K562 (cell line): Measurements from ENCODE around the gene SLC25A51. TPM values are rescaled to one million over a fixed set of nuclear protein-coding genes. Genes with fewer than 3 reads are reported as not detected.

Source experiments
- BRD4 ChIP-seq: fragments of 200-600 bp; sonication (generic); IDR thresholded peaks from 2 replicates; pipeline ENCODE4 v1.6.1; 2017; ENCODE audit warnings: inconsistent platforms
- CBX5 ChIP-seq: IDR thresholded peaks from 2 replicates; pipeline ENCODE4 v1.6.1; 2014; ENCODE audit warnings: low read depth, borderline replicate concordance
- CCAR2 ChIP-seq: fragments of 200-400 bp; formaldehyde crosslinking; IDR thresholded peaks from 2 replicates; pipeline ENCODE4 v1.6.1; 2017; ENCODE audit warnings: mild to moderate bottlenecking, low read depth, low read length
- CEBPG ChIP-seq, 3 experiments: fragments of 200-800 bp in 1 of 3; sonication (Bioruptor generic) in 1 of 3; sonication (generic) in 1 of 3; formaldehyde crosslinking in 1 of 3; IDR thresholded peaks in 2 of 3; conservative IDR thresholded peaks in 1 of 3; 2 replicates each; pipeline versions ENCODE4 v1.6.1 to v1.8.0; 2016 to 2022; ENCODE audit warnings: missing compliant biosample characterization in 2 of 3, missing genetic modification characterization in 2 of 3, mild to moderate bottlenecking in 1 of 3, missing genetic modification reagents in 1 of 3
- DPF2 ChIP-seq: fragments of 450-650 bp; IDR thresholded peaks from 2 replicates; pipeline ENCODE4 v1.6.1; 2016
- FOXK2 ChIP-seq, 2 experiments: fragments of 450-650 bp; IDR thresholded peaks in 1 of 2; conservative IDR thresholded peaks in 1 of 2; 2 replicates each; pipeline ENCODE4 v1.6.1; 2016; ENCODE audit warnings: low read depth in 2 of 2, mild to moderate bottlenecking in 1 of 2
- IFI16 ChIP-seq: fragments of 250-450 bp; sonication (Bioruptor Pico); IDR thresholded peaks from 2 replicates; pipeline ENCODE4 v2.1.2; 2022; ENCODE audit warnings: mild to moderate bottlenecking, inconsistent platforms
- JUN ChIP-seq, 2 experiments: sonication (generic) in 1 of 2; formaldehyde crosslinking in 1 of 2; IDR thresholded peaks; 2 replicates each; pipeline versions ENCODE4 v1.6.1 to v1.8.0; 2012 to 2022; ENCODE audit warnings: borderline replicate concordance in 2 of 2, mild to moderate bottlenecking in 2 of 2, improper control_type of control experiment in 1 of 2, low read depth in 1 of 2, low read length in 1 of 2, missing genetic modification reagents in 1 of 2
- KDM4B ChIP-seq, 2 experiments: fragments of 450-650 bp in 1 of 2; sonication (generic) in 1 of 2; IDR thresholded peaks; 2 replicates each; pipeline ENCODE4 v1.6.1; 2016 to 2017; ENCODE audit warnings: borderline replicate concordance in 2 of 2, antibody characterized with exemption in 1 of 2, low read depth in 1 of 2, mild to moderate bottlenecking in 1 of 2
- MAFK ChIP-seq: IDR thresholded peaks from 2 replicates; pipeline ENCODE4 v1.6.1; 2011; ENCODE audit warnings: low read length, improper control_type of control experiment
- NCOA2 ChIP-seq, 2 experiments: fragments of 450-650 bp; IDR thresholded peaks; 2 replicates each; pipeline ENCODE4 v1.6.1; 2018; ENCODE audit warnings: mild to moderate bottlenecking in 2 of 2, moderate library complexity in 1 of 2; ENCODE audit not compliant: partially characterized antibody in 2 of 2
- NCOA4 ChIP-seq: fragments of 450-650 bp; IDR thresholded peaks from 2 replicates; pipeline ENCODE4 v1.6.1; 2018; ENCODE audit warnings: mild to moderate bottlenecking; ENCODE audit not compliant: partially characterized antibody
- PHF8 ChIP-seq: fragments of 200-600 bp; sonication (generic); IDR thresholded peaks from 2 replicates; pipeline ENCODE4 v1.6.1; 2012; ENCODE audit warnings: mixed run types, mild to moderate bottlenecking, inconsistent platforms, low read length, moderate library complexity, borderline replicate concordance
- POU5F1 ChIP-seq: fragments of 150-350 bp; IDR thresholded peaks from 2 replicates; pipeline ENCODE4 v1.6.1; 2014; ENCODE audit warnings: borderline replicate concordance, low read length, low read depth, mild to moderate bottlenecking; ENCODE audit not compliant: partially characterized antibody
- RAD51 ChIP-seq: fragments of 450-650 bp; IDR thresholded peaks from 2 replicates; pipeline ENCODE4 v1.7.1; 2016; ENCODE audit warnings: low read depth, mild to moderate bottlenecking, borderline replicate concordance
- ZNF184 ChIP-seq: sonication (generic); formaldehyde crosslinking; IDR thresholded peaks from 2 replicates; pipeline ENCODE4 v1.5.0; 2020; ENCODE audit warnings: missing genetic modification reagents
- ZNF23 ChIP-seq: fragments of 250-450 bp; sonication (Bioruptor Pico); IDR thresholded peaks from 2 replicates; pipeline ENCODE4 v1.4.0; 2020; ENCODE audit warnings: mild to moderate bottlenecking
- ZNF239 ChIP-seq: fragments of 250-450 bp; sonication (Bioruptor Pico); IDR thresholded peaks from 2 replicates; pipeline ENCODE4 v1.4.0; 2020; ENCODE audit warnings: mild to moderate bottlenecking
- ZNF436 ChIP-seq: fragments of 250-450, 450-650 bp; sonication (Bioruptor Pico); formaldehyde crosslinking; IDR thresholded peaks from 2 replicates; pipeline ENCODE4 v1.7.0; 2020; ENCODE audit warnings: mild to moderate bottlenecking
- ZNF561 ChIP-seq: fragments of 450-650 bp; formaldehyde crosslinking; conservative IDR thresholded peaks from 2 replicates; pipeline ENCODE4 v1.4.0; 2020; ENCODE audit warnings: mild to moderate bottlenecking, moderate library complexity
- ZNF77 ChIP-seq: fragments of 250-450 bp; sonication (Bioruptor Pico); IDR thresholded peaks from 2 replicates; pipeline ENCODE4 v1.5.0; 2020
- polyA plus RNA-seq, 8 experiments: library from polyadenylated mRNA; depleted of rRNA in 4 of 8; stranded (reverse) in 5 of 8; unstranded in 3 of 8; fragments of >200 nt; fragmentation: Nextera tagmentation in 2 of 8; fragmentation: Illumina TruSeq in 1 of 8; extraction: Ambion mirVana in 2 of 8; extraction: Trizol in 1 of 8; gene quantifications; 2 replicates each; pipeline versions ENCODE4 v1.2.1 to v1.2.3, GENCODE V29; 2011 to 2014; ENCODE audit warnings: inconsistent platforms in 1 of 8, missing spikeins in 1 of 8
- total RNA-seq, 7 experiments: library from RNA; depleted of rRNA in 6 of 7; stranded (reverse); fragments of >200 nt in 6 of 7; fragmentation: Illumina TruSeq in 2 of 7; extraction: Trizol in 2 of 7; gene quantifications; 2 replicates each; pipeline versions ENCODE4 v1.2.1 to v1.2.3, GENCODE V29; 2011 to 2021; ENCODE audit warnings: low replicate concordance in 1 of 7
- TF ChIP-seq, protein P1 (sequence below): fragments of 250-450 bp; sonication (Bioruptor Pico); IDR thresholded peaks from 2 replicates; pipeline ENCODE4 v1.8.0; 2021; ENCODE audit warnings: mild to moderate bottlenecking, moderate library complexity
- TF ChIP-seq, protein P2 (sequence below): sonication (generic); formaldehyde crosslinking; IDR thresholded peaks from 2 replicates; pipeline ENCODE4 v1.8.0; 2022; ENCODE audit warnings: mild to moderate bottlenecking, missing genetic modification reagents
- TF ChIP-seq, protein P3 (sequence below), 2 experiments: fragments of 450-650 bp in 1 of 2; sonication (generic) in 1 of 2; formaldehyde crosslinking in 1 of 2; IDR thresholded peaks in 1 of 2; conservative IDR thresholded peaks in 1 of 2; 2 replicates each; pipeline versions ENCODE4 v1.6.1 to v1.8.1; 2016 to 2023; ENCODE audit warnings: mild to moderate bottlenecking in 2 of 2, moderate library complexity in 2 of 2, inconsistent platforms in 1 of 2, missing genetic modification reagents in 1 of 2
- TF ChIP-seq, protein P4 (sequence below): fragments of 450-650 bp; formaldehyde crosslinking; IDR thresholded peaks from 2 replicates; pipeline ENCODE4 v1.4.0; 2022; ENCODE audit warnings: mild to moderate bottlenecking, moderate library complexity

SLC25A51 gene
- total and polyA plus RNA-seq, 9 of the 15 experiments (the other 6 are each of a cell fraction or from before 2014, with no cell fraction given), result 9.1 to 40.7 (median 24.5) TPM

DNA sequence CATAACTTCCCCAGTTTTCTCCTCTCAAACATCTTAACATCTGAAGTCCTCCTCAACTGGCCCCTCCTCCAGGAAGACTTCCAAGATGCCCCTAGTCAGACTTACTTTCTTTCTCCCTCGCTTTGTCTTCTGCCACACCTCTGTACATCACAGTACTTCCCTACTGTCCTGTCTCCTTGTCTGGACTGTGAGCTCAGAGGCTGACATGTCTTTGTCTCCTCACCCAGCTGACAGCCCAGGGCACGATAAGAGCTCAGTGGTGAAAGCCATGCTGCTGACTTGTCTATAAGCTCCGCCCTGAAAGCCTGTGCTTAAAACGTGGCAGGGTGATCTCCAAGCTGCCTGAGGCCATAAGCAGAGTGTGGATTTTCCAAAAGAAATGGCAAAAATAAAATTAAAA, 33.0 kb upstream of the SLC25A51 start (continued):
- TF ChIP-seq ZNF561 (CRISPR knock-in tag), result no peak
- no peak for TF ChIP-seq ZNF23 (CRISPR knock-in tag)
- no peak for TF ChIP-seq POU5F1
- TF ChIP-seq RAD51, result no peak
- TF ChIP-seq ZNF77 (CRISPR knock-in tag), result no peak
- TF ChIP-seq MAFK, result peak; percentile 6; the same call in 1 of the 2 replicates
- no peak for TF ChIP-seq CEBPG (CRISPR knock-in tag; IDR thresholded peaks at IDR 0.05)
- TF ChIP-seq CEBPG (tag; conservative IDR thresholded peaks at IDR 0.05 in 1 of 2, IDR thresholded peaks at IDR 0.05 in 1 of 2), result no peak
- TF ChIP-seq, protein P1, sequence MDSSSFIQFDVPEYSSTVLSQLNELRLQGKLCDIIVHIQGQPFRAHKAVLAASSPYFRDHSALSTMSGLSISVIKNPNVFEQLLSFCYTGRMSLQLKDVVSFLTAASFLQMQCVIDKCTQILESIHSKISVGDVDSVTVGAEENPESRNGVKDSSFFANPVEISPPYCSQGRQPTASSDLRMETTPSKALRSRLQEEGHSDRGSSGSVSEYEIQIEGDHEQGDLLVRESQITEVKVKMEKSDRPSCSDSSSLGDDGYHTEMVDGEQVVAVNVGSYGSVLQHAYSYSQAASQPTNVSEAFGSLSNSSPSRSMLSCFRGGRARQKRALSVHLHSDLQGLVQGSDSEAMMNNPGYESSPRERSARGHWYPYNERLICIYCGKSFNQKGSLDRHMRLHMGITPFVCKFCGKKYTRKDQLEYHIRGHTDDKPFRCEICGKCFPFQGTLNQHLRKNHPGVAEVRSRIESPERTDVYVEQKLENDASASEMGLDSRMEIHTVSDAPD, result no peak
- TF ChIP-seq, protein P2, sequence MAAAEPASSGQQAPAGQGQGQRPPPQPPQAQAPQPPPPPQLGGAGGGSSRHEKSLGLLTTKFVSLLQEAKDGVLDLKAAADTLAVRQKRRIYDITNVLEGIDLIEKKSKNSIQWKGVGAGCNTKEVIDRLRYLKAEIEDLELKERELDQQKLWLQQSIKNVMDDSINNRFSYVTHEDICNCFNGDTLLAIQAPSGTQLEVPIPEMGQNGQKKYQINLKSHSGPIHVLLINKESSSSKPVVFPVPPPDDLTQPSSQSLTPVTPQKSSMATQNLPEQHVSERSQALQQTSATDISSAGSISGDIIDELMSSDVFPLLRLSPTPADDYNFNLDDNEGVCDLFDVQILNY (CRISPR knock-in tag), result no peak
- TF ChIP-seq, protein P3, sequence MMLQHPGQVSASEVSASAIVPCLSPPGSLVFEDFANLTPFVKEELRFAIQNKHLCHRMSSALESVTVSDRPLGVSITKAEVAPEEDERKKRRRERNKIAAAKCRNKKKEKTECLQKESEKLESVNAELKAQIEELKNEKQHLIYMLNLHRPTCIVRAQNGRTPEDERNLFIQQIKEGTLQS (IDR thresholded peaks at IDR 0.05), result peak; percentile 37; the same call in 1 of the 2 replicates
- TF ChIP-seq, protein P3 (CRISPR knock-in tag; conservative IDR thresholded peaks at IDR 0.05), result no peak
- no peak for TF ChIP-seq NCOA2 (IDR thresholded peaks at IDR 0.05; ENCODE audit: partially characterized antibody in 2 of 2)
- TF ChIP-seq PHF8, result no peak
- no peak for TF ChIP-seq ZNF239 (CRISPR knock-in tag)
- peak; percentile 84 to 85 for TF ChIP-seq FOXK2 (conservative IDR thresholded peaks at IDR 0.05 in 1 of 2, IDR thresholded peaks at IDR 0.05 in 1 of 2; ENCODE audit: low read depth in 2 of 2)
- TF ChIP-seq, protein P4, sequence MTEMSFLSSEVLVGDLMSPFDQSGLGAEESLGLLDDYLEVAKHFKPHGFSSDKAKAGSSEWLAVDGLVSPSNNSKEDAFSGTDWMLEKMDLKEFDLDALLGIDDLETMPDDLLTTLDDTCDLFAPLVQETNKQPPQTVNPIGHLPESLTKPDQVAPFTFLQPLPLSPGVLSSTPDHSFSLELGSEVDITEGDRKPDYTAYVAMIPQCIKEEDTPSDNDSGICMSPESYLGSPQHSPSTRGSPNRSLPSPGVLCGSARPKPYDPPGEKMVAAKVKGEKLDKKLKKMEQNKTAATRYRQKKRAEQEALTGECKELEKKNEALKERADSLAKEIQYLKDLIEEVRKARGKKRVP, result no peak
- no peak for TF ChIP-seq IFI16
- no peak for TF ChIP-seq NCOA4
- no peak; the same call in 1 of the 2 replicates for TF ChIP-seq ZNF436 (CRISPR knock-in tag)
- no peak for TF ChIP-seq CBX5
- peak; percentile 83 for TF ChIP-seq DPF2
- TF ChIP-seq BRD4, result no peak
- no peak for TF ChIP-seq KDM4B (IDR thresholded peaks at IDR 0.05; ENCODE audit: borderline replicate concordance in 2 of 2, low read depth in 1 of 2)
- TF ChIP-seq CCAR2, result no peak
- no peak for TF ChIP-seq ZNF184 (CRISPR knock-in tag)
- peak; percentile 44; the same call in 1 of the 2 replicates for TF ChIP-seq JUN (IDR thresholded peaks at IDR 0.05; ENCODE audit: borderline replicate concordance, low read depth, low read length)
- no peak for TF ChIP-seq JUN (CRISPR knock-in tag; IDR thresholded peaks at IDR 0.05; ENCODE audit: borderline replicate concordance)
